OCI-LY3 (cell line): ENCODE data around the gene TIMM8B.
"Not testable (repeated sequence)": the region's sequence is repeated elsewhere in the genome, so short reads cannot be mapped to it uniquely, and the experiment has no call there.

Experiments
- H2AFZ ChIP-seq: fragments of 200-600, 300-600 bp; shearing (Covaris generic); 2 replicates; pipeline ENCODE4 v1.6.0; 2014; ENCODE audit warnings: antibody characterized with exemption, low read depth, low read length
- H3K27ac ChIP-seq: fragments of 200-600, 300-600 bp; sonication (generic); 2 replicates; pipeline ENCODE4 v1.5.1; 2014; ENCODE audit warnings: mild to moderate bottlenecking, low read length, moderate library complexity, mixed read lengths
- H3K27me3 ChIP-seq: fragments of 200-600, 300-600 bp; sonication (generic); 2 replicates; pipeline ENCODE4 v1.6.1; 2014; ENCODE audit warnings: low read depth, low read length, mixed read lengths
- H3K36me3 ChIP-seq: fragments of 200-600, 300-600 bp; sonication (generic); replicated peaks from 2 replicates; pipeline ENCODE3; 2014; ENCODE audit warnings: low read depth, low read length, mixed read lengths
- H3K4me1 ChIP-seq: fragments of 300-600, 200-600 bp; sonication (generic); 2 replicates; pipeline ENCODE4 v1.6.1; 2014; ENCODE audit warnings: low read length, mixed read lengths
- H3K4me2 ChIP-seq: fragments of 200-600, 300-600 bp; sonication (generic); 2 replicates; pipeline ENCODE4 v1.6.1; 2014; ENCODE audit warnings: low read length, mixed read lengths
- H3K4me3 ChIP-seq: fragments of 300-600, 200-600 bp; sonication (generic); 2 replicates; pipeline ENCODE4 v1.5.1; 2014; ENCODE audit warnings: antibody characterized with exemption, mild to moderate bottlenecking, low read length, moderate library complexity
- H3K79me2 ChIP-seq: fragments of 300-600, 200-600 bp; shearing (Covaris generic); 2 replicates; pipeline ENCODE4 v1.6.1; 2014; ENCODE audit warnings: mild to moderate bottlenecking, low read length, mixed read lengths
- H3K9ac ChIP-seq: fragments of 300-600, 200-600 bp; shearing (Covaris generic); 2 replicates; pipeline ENCODE4 v1.6.0; 2014; ENCODE audit warnings: mild to moderate bottlenecking, low read length, moderate library complexity
- H3K9me3 ChIP-seq: fragments of 200-600, 300-600 bp; shearing (Covaris generic); 2 replicates; pipeline ENCODE4 v1.6.1; 2014; ENCODE audit warnings: low read length, mixed read lengths; ENCODE audit not compliant: insufficient read depth
- H4K20me1 ChIP-seq: fragments of 200-600, 300-600 bp; sonication (generic); 2 replicates; pipeline ENCODE4 v1.6.1; 2016; ENCODE audit warnings: low read length, mixed read lengths; ENCODE audit not compliant: insufficient read depth
- EZH2phosphoT487 ChIP-seq: fragments of 200-600 bp; shearing (Covaris generic); IDR thresholded peaks from 2 replicates; pipeline ENCODE4 v1.6.1; 2018; ENCODE audit warnings: antibody characterized with exemption, mixed run types, low read depth
- TF ChIP-seq, protein P1 (sequence below): fragments of 200-600, 300-600 bp; sonication (generic); IDR thresholded peaks from 2 replicates; pipeline ENCODE4 v1.5.1; 2014; ENCODE audit warnings: antibody characterized with exemption, low read length, low read depth

Gene TIMM8B

DNA sequence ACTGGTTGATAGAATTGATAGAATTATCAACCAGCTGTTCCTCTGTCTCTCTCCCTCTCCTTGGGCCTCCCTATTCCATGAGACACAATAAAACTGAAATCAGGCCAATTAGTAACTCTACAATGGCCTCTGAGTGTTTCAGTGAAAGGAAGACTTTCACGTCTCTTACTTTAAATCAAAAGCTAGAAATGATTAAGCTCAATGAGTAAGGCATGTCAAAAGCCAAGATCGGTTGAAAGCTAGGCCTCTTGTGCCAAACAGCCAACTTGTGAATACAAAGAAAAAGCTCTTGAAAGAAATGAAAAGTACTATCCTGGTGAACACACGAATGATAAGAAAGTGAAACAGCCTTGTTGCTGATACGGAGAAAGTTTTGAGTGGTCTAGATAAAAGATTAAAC, 29.4 kb downstream of the TIMM8B start:
- Histone ChIP-seq H3K27ac (peak overlapping the region; percentile 33), H2AFZ (no peak overlapping the region), H3K9me3 (no peaks in the 10 kb centered on the region), H3K27me3 (no peaks in the 10 kb centered on the region), H3K4me1 (peaks cover 15% of the 10 kb centered on the region), H3K4me3 (no peak overlapping the region), H3K4me2 (no peak overlapping the region), H3K36me3 (peaks cover 56% of the 10 kb centered on the region), H3K9ac (no peak overlapping the region), H4K20me1 (no peaks in the 10 kb centered on the region), H3K79me2 (peaks cover 22% of the 10 kb centered on the region)
- no peak for TF ChIP-seq EZH2phosphoT487
- TF ChIP-seq, protein P1, sequence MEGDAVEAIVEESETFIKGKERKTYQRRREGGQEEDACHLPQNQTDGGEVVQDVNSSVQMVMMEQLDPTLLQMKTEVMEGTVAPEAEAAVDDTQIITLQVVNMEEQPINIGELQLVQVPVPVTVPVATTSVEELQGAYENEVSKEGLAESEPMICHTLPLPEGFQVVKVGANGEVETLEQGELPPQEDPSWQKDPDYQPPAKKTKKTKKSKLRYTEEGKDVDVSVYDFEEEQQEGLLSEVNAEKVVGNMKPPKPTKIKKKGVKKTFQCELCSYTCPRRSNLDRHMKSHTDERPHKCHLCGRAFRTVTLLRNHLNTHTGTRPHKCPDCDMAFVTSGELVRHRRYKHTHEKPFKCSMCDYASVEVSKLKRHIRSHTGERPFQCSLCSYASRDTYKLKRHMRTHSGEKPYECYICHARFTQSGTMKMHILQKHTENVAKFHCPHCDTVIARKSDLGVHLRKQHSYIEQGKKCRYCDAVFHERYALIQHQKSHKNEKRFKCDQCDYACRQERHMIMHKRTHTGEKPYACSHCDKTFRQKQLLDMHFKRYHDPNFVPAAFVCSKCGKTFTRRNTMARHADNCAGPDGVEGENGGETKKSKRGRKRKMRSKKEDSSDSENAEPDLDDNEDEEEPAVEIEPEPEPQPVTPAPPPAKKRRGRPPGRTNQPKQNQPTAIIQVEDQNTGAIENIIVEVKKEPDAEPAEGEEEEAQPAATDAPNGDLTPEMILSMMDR: no peak

DNA sequence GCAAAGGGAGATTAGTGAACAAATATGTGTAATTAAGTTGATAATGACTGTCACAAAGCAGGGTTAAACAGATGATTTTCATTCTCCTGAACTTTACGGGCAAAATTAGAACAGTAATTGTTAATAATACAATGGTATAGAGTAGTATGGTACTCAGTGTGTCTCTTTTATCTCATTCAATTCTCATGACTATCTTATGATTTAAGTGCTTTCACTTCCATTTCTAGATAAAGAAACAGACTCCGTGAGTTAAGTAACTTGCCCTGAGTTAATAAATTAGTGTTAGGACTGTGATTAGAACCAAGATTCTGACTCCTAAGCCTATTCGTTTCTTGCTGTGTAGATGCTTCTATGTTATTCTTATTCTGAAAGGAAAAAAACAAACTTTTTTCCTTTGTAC, 34.8 kb downstream of the TIMM8B start:
- H2AFZ ChIP-seq: no peak overlapping the region
- H3K79me2 ChIP-seq: peaks cover 36% of the 10 kb centered on the region
- no peaks in the 10 kb centered on the region for H3K27me3 ChIP-seq
- peak overlapping the region; percentile 63 for H3K4me3 ChIP-seq
- no peak for TF ChIP-seq EZH2phosphoT487
- TF ChIP-seq, protein P1: no peak
- peaks cover 42% of the 10 kb centered on the region for H3K36me3 ChIP-seq
- H3K9ac ChIP-seq: peak overlapping the region; percentile 72
- H3K27ac ChIP-seq: peak overlapping the region; percentile 96
- peaks cover 50% of the 10 kb centered on the region for H3K4me1 ChIP-seq
- H3K9me3 ChIP-seq: no peaks in the 10 kb centered on the region
- peak overlapping the region; percentile 76 for H3K4me2 ChIP-seq
- H4K20me1 ChIP-seq: no peaks in the 10 kb centered on the region

DNA sequence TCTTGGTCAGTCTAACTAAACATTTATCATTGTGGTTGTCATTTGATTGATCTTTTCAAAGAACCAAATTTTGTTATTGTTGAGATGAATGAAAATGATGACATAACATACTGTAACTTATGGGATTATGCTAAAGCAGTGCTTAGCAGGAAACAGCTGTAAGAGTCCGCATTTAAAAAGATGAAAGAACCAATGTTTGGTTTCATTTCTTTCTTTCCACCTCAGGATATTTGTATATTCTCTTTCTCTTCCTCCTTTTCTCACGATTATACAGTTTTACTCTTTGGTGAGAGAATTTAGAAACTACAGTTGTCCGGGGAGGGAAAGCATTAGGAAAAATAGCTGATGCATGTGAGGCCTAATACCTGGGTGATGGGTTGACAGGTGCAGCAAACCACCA, 35.8 kb downstream of the TIMM8B start:
- peak overlapping the region; percentile 54 for H3K9ac ChIP-seq
- no peak overlapping the region for H2AFZ ChIP-seq
- H3K9me3 ChIP-seq: no peaks in the 10 kb centered on the region
- peak overlapping the region; percentile 76 for H3K4me2 ChIP-seq
- no peaks in the 10 kb centered on the region for H3K27me3 ChIP-seq
- H4K20me1 ChIP-seq: no peaks in the 10 kb centered on the region
- TF ChIP-seq EZH2phosphoT487: no peak
- TF ChIP-seq, protein P1: no peak
- peak overlapping the region; percentile 96 for H3K27ac ChIP-seq
- peaks cover 39% of the 10 kb centered on the region for H3K36me3 ChIP-seq
- peak overlapping the region; percentile 38 for H3K4me3 ChIP-seq
- H3K79me2 ChIP-seq: peaks cover 33% of the 10 kb centered on the region
- H3K4me1 ChIP-seq: peaks cover 48% of the 10 kb centered on the region

DNA sequence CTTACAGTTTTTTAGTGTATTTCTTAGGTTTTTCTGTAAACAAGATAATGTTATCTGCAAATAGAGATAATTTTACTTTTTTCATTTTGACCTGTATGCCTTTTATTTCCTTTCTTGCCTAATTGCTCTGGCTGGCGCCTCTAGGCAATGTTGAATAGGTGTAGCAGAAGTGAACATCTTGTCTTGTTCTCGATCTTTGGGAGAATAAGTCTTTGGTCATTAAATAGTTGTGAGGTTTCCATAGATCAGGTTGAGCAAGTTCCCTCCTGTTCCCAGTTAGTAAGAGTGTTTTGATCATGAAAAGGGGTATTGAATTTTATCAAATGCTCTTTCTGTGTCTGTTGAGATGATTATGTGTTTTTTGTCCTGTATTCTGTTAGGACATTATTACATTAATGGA, 36.8 kb downstream of the TIMM8B start:
- Histone ChIP-seq H3K4me3 (peak overlapping the region; percentile 38; the same call in 1 of the 2 replicates), H4K20me1 (no peaks in the 10 kb centered on the region), H2AFZ (no peak overlapping the region), H3K36me3 (peaks cover 41% of the 10 kb centered on the region), H3K4me1 (peaks cover 48% of the 10 kb centered on the region), H3K27me3 (no peaks in the 10 kb centered on the region), H3K79me2 (peaks cover 33% of the 10 kb centered on the region), H3K9me3 (no peaks in the 10 kb centered on the region), H3K4me2 (peak overlapping the region; percentile 76), H3K27ac (peak overlapping the region; percentile 96), H3K9ac (peak overlapping the region; percentile 54; the same call in 1 of the 2 replicates)
- TF ChIP-seq, protein P1: no peak
- no peak for TF ChIP-seq EZH2phosphoT487

DNA sequence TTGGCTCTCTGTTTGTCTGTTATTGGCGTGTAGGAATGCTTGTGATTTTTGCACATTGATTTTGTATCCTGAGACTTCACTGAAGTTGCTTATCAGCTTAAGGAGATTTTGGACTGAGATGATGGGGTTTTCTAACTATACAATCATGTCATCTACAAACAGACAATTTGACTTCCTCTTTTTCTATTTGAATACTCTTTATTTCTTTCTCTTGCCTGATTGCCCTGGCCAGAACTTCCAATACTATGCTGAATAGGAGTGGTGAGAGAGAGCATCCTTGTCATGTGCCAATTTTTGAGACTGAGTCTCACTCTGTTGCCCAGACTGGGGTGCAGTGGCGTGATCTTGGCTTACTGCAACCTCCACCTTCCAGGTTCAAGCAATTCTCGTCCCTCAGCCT, 38.3 kb downstream of the TIMM8B start:
- Histone ChIP-seq H3K79me2 (peaks cover 29% of the 10 kb centered on the region), H3K4me1 (peaks cover 48% of the 10 kb centered on the region), H3K4me3 (peak overlapping the region; percentile 41), H3K4me2 (peak overlapping the region; percentile 60), H3K36me3 (peaks cover 35% of the 10 kb centered on the region), H3K9ac (peak overlapping the region; percentile 62), H3K27ac (peak overlapping the region; percentile 96)
- H3K27me3 ChIP-seq, H3K9me3 ChIP-seq, H2AFZ ChIP-seq, H4K20me1 ChIP-seq: not testable (repeated sequence)

DNA sequence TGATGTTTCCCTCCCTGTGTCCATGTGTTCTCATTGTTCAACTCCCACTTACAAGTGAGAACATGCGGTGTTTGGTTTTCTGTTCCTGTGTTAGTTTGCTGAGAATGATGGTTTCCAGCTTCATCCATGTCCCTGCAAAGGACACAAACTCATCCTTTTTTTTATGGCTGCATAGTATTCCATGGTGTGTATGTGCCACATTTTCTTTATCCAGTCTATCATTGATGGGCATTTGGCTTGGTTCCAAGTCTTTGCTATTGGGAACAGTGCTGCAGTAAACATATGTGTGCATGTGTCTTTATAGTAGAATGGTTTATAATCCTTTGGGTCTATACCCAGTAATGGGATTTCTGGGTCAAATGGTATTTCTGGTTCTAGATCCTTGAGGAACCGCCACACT, 39.9 kb downstream of the TIMM8B start:
- not testable (repeated sequence) for H3K27me3 ChIP-seq, H3K27ac ChIP-seq, H3K4me2 ChIP-seq, H3K9ac ChIP-seq, H3K4me3 ChIP-seq, H2AFZ ChIP-seq, H4K20me1 ChIP-seq, H3K9me3 ChIP-seq
- Histone ChIP-seq H3K4me1 (peaks cover 36% of the 10 kb centered on the region), H3K79me2 (peaks cover 23% of the 10 kb centered on the region), H3K36me3 (peaks cover 34% of the 10 kb centered on the region)
